SK-N-SH (cell line): ENCODE data around the gene RAPGEF3. TPM values are rescaled to one million over a fixed set of nuclear protein-coding genes. Genes with fewer than 3 reads are reported as not detected.
A peak's percentile ranks its signal among the peaks of the same experiment; 100 is the strongest.

Experiments
- CTCF ChIA-PET: fragments of 300-600, 350-600 bp; formaldehyde crosslinking; extraction: SDS; loops from one replicate; lab custom pipeline; 2021; lab: Yijun Ruan, JAX
- POLR2A ChIA-PET: fragments of 350-600 bp; sonication (Branson Sonifier 250); formaldehyde crosslinking; extraction: SDS; loops from one replicate; lab custom pipeline; 2020; ENCODE audit warnings: antibody characterized with exemption, inconsistent platforms; lab: Yijun Ruan, JAX
- DNase-seq: peaks from one replicate; pipeline ENCODE4 v3.0.0; 2012
- H2AFZ ChIP-seq: fragments of 200-600 bp; sonication (generic); 2 replicates; pipeline ENCODE4 v1.8.1; 2016; ENCODE audit warnings: antibody characterized with exemption, mild to moderate bottlenecking, low read depth
- H3F3A ChIP-seq: fragments of 200-600 bp; sonication (generic); replicated peaks from 2 replicates; pipeline ENCODE3; 2016; ENCODE audit warnings: antibody characterized with exemption, mild to moderate bottlenecking; ENCODE audit not compliant: insufficient read depth
- H3K27ac ChIP-seq, 2 experiments: fragments of 200-500 bp in 1 of 2; fragments of 200-600 bp in 1 of 2; sonication (Bioruptor generic) in 1 of 2; sonication (generic), shearing (Covaris generic) in 1 of 2; 2 replicates each; pipeline versions ENCODE4 v1.5.1 to v1.6.1; 2014 to 2016; ENCODE audit warnings: low read depth in 2 of 2, inconsistent platforms in 1 of 2, low read length in 1 of 2, mild to moderate bottlenecking in 1 of 2, mixed read lengths in 1 of 2
- H3K27me3 ChIP-seq: fragments of 200-600 bp; sonication (generic), shearing (Covaris generic); 2 replicates; pipeline ENCODE4 v1.6.1; 2016; ENCODE audit warnings: mixed run types; ENCODE audit not compliant: insufficient read depth
- H3K36me3 ChIP-seq, 2 experiments: fragments of 200-500 bp in 1 of 2; fragments of 200-600 bp in 1 of 2; sonication (Bioruptor generic) in 1 of 2; sonication (generic) in 1 of 2; replicated peaks in 1 of 2; 2 replicates each; pipeline versions ENCODE3 to v1.5.1; 2014 to 2016; ENCODE audit warnings: low read length in 1 of 2, mild to moderate bottlenecking in 1 of 2; ENCODE audit not compliant: insufficient read depth in 2 of 2, control insufficient read depth in 1 of 2
- H3K4me1 ChIP-seq, 2 experiments: fragments of 200-500 bp in 1 of 2; fragments of 200-600 bp in 1 of 2; sonication (Bioruptor generic) in 1 of 2; sonication (generic), shearing (Covaris generic) in 1 of 2; 2 replicates each; pipeline versions ENCODE4 v1.5.1 to v1.6.1; 2014 to 2016; ENCODE audit warnings: low read depth in 1 of 2, low read length in 1 of 2, mixed run types in 1 of 2; ENCODE audit not compliant: insufficient read depth in 2 of 2, control insufficient read depth in 1 of 2
- H3K4me2 ChIP-seq: fragments of 200-600 bp; sonication (generic), shearing (Covaris generic); 2 replicates; pipeline ENCODE4 v1.6.1; 2017; ENCODE audit warnings: mixed run types
- H3K4me3 ChIP-seq, 2 experiments: fragments of 200-500 bp in 1 of 2; fragments of 200-600 bp in 1 of 2; sonication (Bioruptor generic) in 1 of 2; sonication (generic), shearing (Covaris generic) in 1 of 2; 2 replicates each; pipeline versions ENCODE4 v1.5.1 to v1.8.1; 2014 to 2016; ENCODE audit warnings: low read depth in 2 of 2, inconsistent platforms in 1 of 2, low read length in 1 of 2, mild to moderate bottlenecking in 1 of 2, mixed read lengths in 1 of 2, moderate library complexity in 1 of 2
- H3K79me2 ChIP-seq: fragments of 200-600 bp; sonication (generic); 2 replicates; pipeline ENCODE4 v1.8.1; 2017; ENCODE audit warnings: mild to moderate bottlenecking; ENCODE audit not compliant: insufficient read depth
- H3K9ac ChIP-seq: fragments of 200-600 bp; sonication (generic); 2 replicates; pipeline ENCODE4 v1.6.1; 2017; ENCODE audit warnings: mixed run types
- H3K9me2 ChIP-seq: fragments of 200-600 bp; sonication (generic); 2 replicates; pipeline ENCODE4 v1.6.1; 2017; ENCODE audit warnings: mixed run types
- H3K9me3 ChIP-seq: fragments of 200-600 bp; sonication (generic); 2 replicates; pipeline ENCODE4 v1.6.1; 2017; ENCODE audit warnings: mixed run types, mild to moderate bottlenecking, moderate library complexity
- H4K20me1 ChIP-seq: fragments of 200-600 bp; sonication (generic); 2 replicates; pipeline ENCODE4 v1.6.1; 2017; ENCODE audit warnings: mild to moderate bottlenecking, mixed run types; ENCODE audit not compliant: insufficient read depth
- ELF1 ChIP-seq: IDR thresholded peaks from 2 replicates; pipeline ENCODE4 v1.4.0; 2012
- FOSL2 ChIP-seq: IDR thresholded peaks from 2 replicates; pipeline ENCODE4 v1.4.0; 2012; ENCODE audit warnings: low read depth, mild to moderate bottlenecking, moderate library complexity, borderline replicate concordance
- FOXJ3 ChIP-seq: sonication (generic); formaldehyde crosslinking; IDR thresholded peaks from 2 replicates; pipeline ENCODE4 v1.5.1; 2020; ENCODE audit warnings: mild to moderate bottlenecking, missing genetic modification reagents
- FOXM1 ChIP-seq: IDR thresholded peaks from 2 replicates; pipeline ENCODE4 v1.4.0; 2012; ENCODE audit warnings: low read depth, mild to moderate bottlenecking
- IRF3 ChIP-seq: fragments of 150-350 bp; IDR thresholded peaks from 2 replicates; pipeline ENCODE4 v1.6.1; 2016; ENCODE audit warnings: mild to moderate bottlenecking, low read depth, low read length
- JUND ChIP-seq: IDR thresholded peaks from 2 replicates; pipeline ENCODE4 v1.4.0; 2012
- MAX ChIP-seq: IDR thresholded peaks from 2 replicates; pipeline ENCODE4 v1.4.0; 2012; ENCODE audit warnings: low read depth
- MEF2A ChIP-seq: IDR thresholded peaks from 2 replicates; pipeline ENCODE4 v1.4.0; 2012; ENCODE audit warnings: low read depth, borderline replicate concordance
- MXI1 ChIP-seq: IDR thresholded peaks from 2 replicates; pipeline ENCODE4 v1.6.1; 2012; ENCODE audit warnings: mild to moderate bottlenecking, low read depth, low read length, improper control_type of control experiment
- NFIC ChIP-seq: IDR thresholded peaks from 2 replicates; pipeline ENCODE4 v1.4.0; 2012; ENCODE audit warnings: borderline replicate concordance
- NRF1 ChIP-seq: IDR thresholded peaks from 2 replicates; pipeline ENCODE4 v1.6.1; 2012; ENCODE audit warnings: low read depth, mild to moderate bottlenecking, low read length
- POLR2AphosphoS5 ChIP-seq: IDR thresholded peaks from 2 replicates; pipeline ENCODE4 v1.6.1; 2012; ENCODE audit warnings: low read depth, low read length
- SMC3 ChIP-seq: IDR thresholded peaks from 2 replicates; pipeline ENCODE4 v1.6.1; 2012; ENCODE audit warnings: low read depth, low read length, improper control_type of control experiment
- USF1 ChIP-seq: IDR thresholded peaks from 2 replicates; pipeline ENCODE4 v1.4.0; 2012; ENCODE audit warnings: low read depth, borderline replicate concordance
- WGBS: methylation state at CpG from one replicate; pipeline ENCODE4 v1.1.6; 2017; ENCODE audit warnings: low lambda C conversion rate; 5-methylcytosine and 5-hydroxymethylcytosine counted together
- polyA plus RNA-seq, 3 experiments: library from polyadenylated mRNA; depleted of rRNA; stranded (reverse); fragments of >200 nt; gene quantifications; 2 replicates each; pipeline ENCODE4 v1.2.3, GENCODE V29; 2012
- TF ChIP-seq, protein P1 (sequence below): IDR thresholded peaks from 2 replicates; pipeline ENCODE4; 2012
- TF ChIP-seq, protein P2 (sequence below): IDR thresholded peaks from 2 replicates; pipeline ENCODE4 v1.4.0; 2012; ENCODE audit warnings: low read depth, borderline replicate concordance

RAPGEF3 gene
- polyA plus RNA-seq, 1 of the 3 experiments (the other 2 are of a cell fraction): 0.90 TPM

GRCh38 chr12:47801904-47802246, 43.2 kb upstream of the RAPGEF3 start:
- no peak for DNase-seq
- no peaks in the 10 kb centered on the region for H3K9me3 ChIP-seq
- ChIA-PET POLR2A (interaction anchor here (1.0 to 1.2 kb wide), 2 partner anchors 11 to 36 kb away, joined by 3 to 5 read pairs; no protein-coding TSS in a partner anchor), CTCF (interaction anchor here (0.7 to 15.5 kb wide), 16 partner anchors 10 to 148 kb away, joined by 3 to 247 read pairs (median 4); partner anchors contain the start of genes HDAC7, RPAP3 and SLC48A1)
- H3K27ac ChIP-seq: peak overlapping the region in 1 of 2 experiments; percentile 26; a peak in 1 of 4 replicates
- peaks cover 14 to 40% of the 10 kb centered on the region in 2 experiments; a peak in 2 of 4 replicates for H3K4me1 ChIP-seq
- H3K36me3 ChIP-seq: peaks cover 30% of the 10 kb centered on the region in 2 experiments
- no peaks in the 10 kb centered on the region for H3K27me3 ChIP-seq
- no peak overlapping the region for H3K9ac ChIP-seq
- H2AFZ ChIP-seq: no peak overlapping the region
- no peaks in the 10 kb centered on the region for H3K9me2 ChIP-seq
- 0 out of 2 replicates have a peak overlapping the region, but pooled peaks have one; percentile 19 for H3K4me2 ChIP-seq
- TF ChIP-seq ELF1 (no peak), JUND (no peak), FOXJ3 (CRISPR knock-in tag) (no peak), MAX (no peak), NFIC (no peak), FOSL2 (no peak), NRF1 (no peak), FOXM1 (no peak), POLR2AphosphoS5 (no peak), MEF2A (no peak), IRF3 (no peak), MXI1 (no peak)
- TF ChIP-seq, protein P1, sequence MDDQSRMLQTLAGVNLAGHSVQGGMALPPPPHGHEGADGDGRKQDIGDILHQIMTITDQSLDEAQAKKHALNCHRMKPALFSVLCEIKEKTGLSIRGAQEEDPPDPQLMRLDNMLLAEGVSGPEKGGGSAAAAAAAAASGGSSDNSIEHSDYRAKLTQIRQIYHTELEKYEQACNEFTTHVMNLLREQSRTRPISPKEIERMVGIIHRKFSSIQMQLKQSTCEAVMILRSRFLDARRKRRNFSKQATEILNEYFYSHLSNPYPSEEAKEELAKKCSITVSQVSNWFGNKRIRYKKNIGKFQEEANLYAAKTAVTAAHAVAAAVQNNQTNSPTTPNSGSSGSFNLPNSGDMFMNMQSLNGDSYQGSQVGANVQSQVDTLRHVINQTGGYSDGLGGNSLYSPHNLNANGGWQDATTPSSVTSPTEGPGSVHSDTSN: no peak
- peaks cover 86% of the 10 kb centered on the region for H4K20me1 ChIP-seq
- H3K4me3 ChIP-seq: no peak overlapping the region
- no peaks in the 10 kb centered on the region for H3F3A ChIP-seq
- 90% methylated on average over 9 of the region's 9 CpGs for WGBS
- H3K79me2 ChIP-seq: peaks cover 84% of the 10 kb centered on the region

DNA sequence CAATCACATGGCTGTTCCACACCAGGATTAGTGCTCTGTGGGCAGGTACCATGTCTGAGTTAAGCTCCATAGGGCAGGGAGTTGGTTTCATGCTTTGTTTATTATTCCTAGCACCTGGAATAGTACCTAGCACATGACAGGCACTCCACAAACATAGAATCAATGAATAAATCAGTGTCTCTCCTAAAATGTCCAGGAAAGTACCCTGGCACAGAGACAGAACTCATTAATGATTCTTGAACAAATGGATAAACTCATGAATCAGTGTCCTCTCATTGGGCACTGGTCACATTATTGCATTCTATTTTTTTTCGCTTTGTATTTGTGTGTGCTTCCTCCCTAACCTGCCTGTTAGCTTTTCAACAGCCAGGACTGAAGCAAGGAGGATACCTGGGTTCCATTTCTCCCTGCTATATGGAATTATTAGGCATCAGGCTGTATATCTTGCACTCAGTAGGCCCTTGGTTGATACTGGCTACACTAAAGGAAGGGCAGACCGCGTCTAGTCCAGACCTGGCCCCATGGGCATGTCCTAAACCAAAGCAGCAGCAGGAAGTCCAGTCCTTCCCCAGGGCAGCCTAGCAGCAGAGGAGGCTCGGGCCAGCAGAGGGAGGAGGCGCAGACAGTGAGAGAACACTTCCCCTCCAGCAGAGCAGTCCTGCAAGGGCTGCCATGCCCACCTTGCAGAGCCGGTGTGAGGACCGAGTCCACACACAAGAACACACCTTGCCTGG, 42.7 kb upstream of the RAPGEF3 start:
- no peaks in the 10 kb centered on the region for H3F3A ChIP-seq
- 98% methylated on average over 7 of the region's 7 CpGs for WGBS
- H3K27ac ChIP-seq: no peak overlapping the region
- H3K9ac ChIP-seq: no peak overlapping the region
- H3K36me3 ChIP-seq: peaks cover 32 to 35% of the 10 kb centered on the region in 2 experiments
- H3K4me2 ChIP-seq: no peak overlapping the region
- peaks cover 84% of the 10 kb centered on the region for H3K79me2 ChIP-seq
- no peak overlapping the region for H2AFZ ChIP-seq
- no peak overlapping the region for H3K4me3 ChIP-seq
- CTCF ChIA-PET: interaction anchor here (0.7 to 15.5 kb wide), 12 partner anchors 12 to 149 kb away, joined by 3 to 247 read pairs (median 5); partner anchors contain the start of genes HDAC7, RPAP3 and SLC48A1
- POLR2A ChIA-PET: interaction anchor here (1.2 kb wide), 1 partner anchor 10 kb away, joined by 3 read pairs; no protein-coding TSS in a partner anchor
- no peaks in the 10 kb centered on the region for H3K9me3 ChIP-seq
- H3K9me2 ChIP-seq: no peaks in the 10 kb centered on the region
- H4K20me1 ChIP-seq: peaks cover 80% of the 10 kb centered on the region
- no peak for DNase-seq
- peaks cover 12 to 40% of the 10 kb centered on the region in 2 experiments; a peak in 2 of 4 replicates for H3K4me1 ChIP-seq
- TF ChIP-seq, protein P2, sequence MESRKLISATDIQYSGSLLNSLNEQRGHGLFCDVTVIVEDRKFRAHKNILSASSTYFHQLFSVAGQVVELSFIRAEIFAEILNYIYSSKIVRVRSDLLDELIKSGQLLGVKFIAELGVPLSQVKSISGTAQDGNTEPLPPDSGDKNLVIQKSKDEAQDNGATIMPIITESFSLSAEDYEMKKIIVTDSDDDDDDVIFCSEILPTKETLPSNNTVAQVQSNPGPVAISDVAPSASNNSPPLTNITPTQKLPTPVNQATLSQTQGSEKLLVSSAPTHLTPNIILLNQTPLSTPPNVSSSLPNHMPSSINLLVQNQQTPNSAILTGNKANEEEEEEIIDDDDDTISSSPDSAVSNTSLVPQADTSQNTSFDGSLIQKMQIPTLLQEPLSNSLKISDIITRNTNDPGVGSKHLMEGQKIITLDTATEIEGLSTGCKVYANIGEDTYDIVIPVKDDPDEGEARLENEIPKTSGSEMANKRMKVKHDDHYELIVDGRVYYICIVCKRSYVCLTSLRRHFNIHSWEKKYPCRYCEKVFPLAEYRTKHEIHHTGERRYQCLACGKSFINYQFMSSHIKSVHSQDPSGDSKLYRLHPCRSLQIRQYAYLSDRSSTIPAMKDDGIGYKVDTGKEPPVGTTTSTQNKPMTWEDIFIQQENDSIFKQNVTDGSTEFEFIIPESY: no peak
- TF ChIP-seq USF1 (no peak), SMC3 (peak; percentile 5; the same call in 1 of the 2 replicates)
- no peaks in the 10 kb centered on the region for H3K27me3 ChIP-seq
